ENCODE data around the gene KDM4B. TPM values are rescaled to one million over a fixed set of nuclear protein-coding genes. Genes with fewer than 3 reads are reported as not detected.

Gene KDM4B
- total RNA-seq, 1 donor = 22.1 TPM

- Histone ChIP-seq H3K4me2 (ENCODE audit: insufficient read depth, low read length) (no peak overlapping the region), H3K27ac (ENCODE audit: low read depth, low read length) (no peak overlapping the region), H3K9me3 (ENCODE audit: low read depth, low read length) (peaks cover 3% of the 10 kb centered on the region), H3K4me1 (ENCODE audit: insufficient read depth, low read length) (peaks cover 3% of the 10 kb centered on the region), H3K27me3 (ENCODE audit: insufficient read depth, low read length) (no peaks in the 10 kb centered on the region), H3K36me3 (ENCODE audit: insufficient read depth, low read length) (peaks cover 19% of the 10 kb centered on the region), H4K20me1 (ENCODE audit: insufficient read depth, low read length) (peaks cover 13% of the 10 kb centered on the region), H2AFZ (ENCODE audit: low read length) (no peak overlapping the region), H3K79me2 (ENCODE audit: insufficient read depth, low read length) (no peaks in the 10 kb centered on the region), H3K4me3 (ENCODE audit: insufficient read depth, low read length) (no peak overlapping the region)
- TF ChIP-seq, protein P1, sequence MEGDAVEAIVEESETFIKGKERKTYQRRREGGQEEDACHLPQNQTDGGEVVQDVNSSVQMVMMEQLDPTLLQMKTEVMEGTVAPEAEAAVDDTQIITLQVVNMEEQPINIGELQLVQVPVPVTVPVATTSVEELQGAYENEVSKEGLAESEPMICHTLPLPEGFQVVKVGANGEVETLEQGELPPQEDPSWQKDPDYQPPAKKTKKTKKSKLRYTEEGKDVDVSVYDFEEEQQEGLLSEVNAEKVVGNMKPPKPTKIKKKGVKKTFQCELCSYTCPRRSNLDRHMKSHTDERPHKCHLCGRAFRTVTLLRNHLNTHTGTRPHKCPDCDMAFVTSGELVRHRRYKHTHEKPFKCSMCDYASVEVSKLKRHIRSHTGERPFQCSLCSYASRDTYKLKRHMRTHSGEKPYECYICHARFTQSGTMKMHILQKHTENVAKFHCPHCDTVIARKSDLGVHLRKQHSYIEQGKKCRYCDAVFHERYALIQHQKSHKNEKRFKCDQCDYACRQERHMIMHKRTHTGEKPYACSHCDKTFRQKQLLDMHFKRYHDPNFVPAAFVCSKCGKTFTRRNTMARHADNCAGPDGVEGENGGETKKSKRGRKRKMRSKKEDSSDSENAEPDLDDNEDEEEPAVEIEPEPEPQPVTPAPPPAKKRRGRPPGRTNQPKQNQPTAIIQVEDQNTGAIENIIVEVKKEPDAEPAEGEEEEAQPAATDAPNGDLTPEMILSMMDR (IDR thresholded peaks at IDR 0.05; ENCODE audit: extremely low read depth, low read depth, low read length) = no peak
- no peak for DNase-seq (ENCODE audit: insufficient read length, low spot score, missing footprints)
Measured at GRCh38 chr19:5101871-5102270, 133.0 kb downstream of the KDM4B start.

- Histone ChIP-seq H3K9me3 (ENCODE audit: low read depth, low read length) (peaks cover 3% of the 10 kb centered on the region), H3K4me3 (ENCODE audit: insufficient read depth, low read length) (no peak overlapping the region), H3K79me2 (ENCODE audit: insufficient read depth, low read length) (no peaks in the 10 kb centered on the region), H3K27me3 (ENCODE audit: insufficient read depth, low read length) (no peaks in the 10 kb centered on the region), H3K36me3 (ENCODE audit: insufficient read depth, low read length) (peaks cover 19% of the 10 kb centered on the region), H3K27ac (ENCODE audit: low read depth, low read length) (no peak overlapping the region), H3K4me1 (ENCODE audit: insufficient read depth, low read length) (peaks cover 3% of the 10 kb centered on the region), H2AFZ (ENCODE audit: low read length) (no peak overlapping the region), H3K4me2 (ENCODE audit: insufficient read depth, low read length) (no peak overlapping the region), H4K20me1 (ENCODE audit: insufficient read depth, low read length) (peaks cover 13% of the 10 kb centered on the region)
- TF ChIP-seq, protein P1 (IDR thresholded peaks at IDR 0.05; ENCODE audit: extremely low read depth, low read depth, low read length) = no peak
- no peak for DNase-seq (ENCODE audit: insufficient read length, low spot score, missing footprints)
Measured at GRCh38 chr19:5102520-5102919, 133.6 kb downstream of the KDM4B start.

- H3K9me3 ChIP-seq (ENCODE audit: low read depth, low read length) = peaks cover 3% of the 10 kb centered on the region
- H3K4me3 ChIP-seq (ENCODE audit: insufficient read depth, low read length) = no peak overlapping the region
- H3K27ac ChIP-seq (ENCODE audit: low read depth, low read length) = no peak overlapping the region
- TF ChIP-seq, protein P1 (IDR thresholded peaks at IDR 0.05; ENCODE audit: extremely low read depth, low read depth, low read length) = no peak
- H3K79me2 ChIP-seq (ENCODE audit: insufficient read depth, low read length) = no peaks in the 10 kb centered on the region
- peaks cover 13% of the 10 kb centered on the region for H4K20me1 ChIP-seq (ENCODE audit: insufficient read depth, low read length)
- H3K4me1 ChIP-seq (ENCODE audit: insufficient read depth, low read length) = peaks cover 3% of the 10 kb centered on the region
- no peak overlapping the region for H2AFZ ChIP-seq (ENCODE audit: low read length)
- peak; percentile 95 for DNase-seq (ENCODE audit: insufficient read length, low spot score, missing footprints)
- H3K36me3 ChIP-seq (ENCODE audit: insufficient read depth, low read length) = peaks cover 19% of the 10 kb centered on the region
- H3K4me2 ChIP-seq (ENCODE audit: insufficient read depth, low read length) = no peak overlapping the region
- no peaks in the 10 kb centered on the region for H3K27me3 ChIP-seq (ENCODE audit: insufficient read depth, low read length)
Measured at GRCh38 chr19:5103061-5103701, 134.3 kb downstream of the KDM4B start.

- no peak overlapping the region for H2AFZ ChIP-seq (ENCODE audit: low read length)
- peaks cover 13% of the 10 kb centered on the region for H4K20me1 ChIP-seq (ENCODE audit: insufficient read depth, low read length)
- no peak overlapping the region for H3K4me2 ChIP-seq (ENCODE audit: insufficient read depth, low read length)
- DNase-seq (ENCODE audit: insufficient read length, low spot score, missing footprints) = no peak
- H3K9me3 ChIP-seq (ENCODE audit: low read depth, low read length) = peaks cover 3% of the 10 kb centered on the region
- no peak overlapping the region for H3K27ac ChIP-seq (ENCODE audit: low read depth, low read length)
- no peak overlapping the region for H3K4me3 ChIP-seq (ENCODE audit: insufficient read depth, low read length)
- TF ChIP-seq, protein P1 (IDR thresholded peaks at IDR 0.05; ENCODE audit: extremely low read depth, low read depth, low read length) = no peak
- H3K36me3 ChIP-seq (ENCODE audit: insufficient read depth, low read length) = peaks cover 13% of the 10 kb centered on the region
- H3K4me1 ChIP-seq (ENCODE audit: insufficient read depth, low read length) = peaks cover 3% of the 10 kb centered on the region
- no peaks in the 10 kb centered on the region for H3K27me3 ChIP-seq (ENCODE audit: insufficient read depth, low read length)
- H3K79me2 ChIP-seq (ENCODE audit: insufficient read depth, low read length) = no peaks in the 10 kb centered on the region
Measured at GRCh38 chr19:5103812-5104410, 135.0 kb downstream of the KDM4B start.
